HCT116 (cell line): ENCODE measurements around the gene EPB41L4A. TPM values are rescaled to one million over a fixed set of nuclear protein-coding genes. Genes with fewer than 3 reads are reported as not detected.

Source experiments
- ATAC-seq: fragments of 200-7000 bp; cut with Tn5 transposase; 2 replicates; pipeline ENCODE4 v1.9.1; 2020; ENCODE audit warnings: mild to moderate bottlenecking, moderate library complexity
- BruUV-seq: library from RNA; stranded (reverse); fragments of 400-500 nt; replicated peaks from 2 replicates; lab custom pipeline; 2021; lab: Mats Ljungman, UMichigan
- CTCF ChIA-PET: fragments of 300-600 bp; sonication (Branson Sonifier 250); formaldehyde crosslinking; loops from one replicate; lab custom pipeline; 2021; ENCODE audit warnings: antibody characterized with exemption; lab: Charles Lee
- POLR2A ChIA-PET: fragments of 300-600, 350-600 bp; sonication (Branson Sonifier 250); formaldehyde crosslinking; loops from one replicate; lab custom pipeline; 2021; ENCODE audit warnings: antibody characterized with exemption; lab: Charles Lee
- RAD21 ChIA-PET, 2 experiments: fragments of 300-600 bp; sonication (Branson Sonifier 250); formaldehyde crosslinking; loops; one replicate each; lab custom pipeline; 2023; ENCODE audit warnings: low total read pairs in 2 of 2; ENCODE audit not compliant: uncharacterized antibody in 2 of 2, unreplicated experiment in 2 of 2, low non-redundant PET in 1 of 2; lab: Charles Lee
- DNase-seq: peaks from one replicate; pipeline ENCODE4 v3.0.0-alpha.2; 2010; ENCODE audit warnings: low read depth, low spot score
- H2AFZ ChIP-seq: fragments of 200-600 bp; shearing (Covaris generic), sonication (generic); 2 replicates; pipeline ENCODE4 v1.6.1; 2017; ENCODE audit warnings: low read depth, mixed run types, mixed read lengths, antibody characterized with exemption, low read length; ENCODE audit not compliant: poor library complexity, severe bottlenecking
- H3K27ac ChIP-seq: 2 replicates; pipeline ENCODE4 v1.5.1; 2012; ENCODE audit warnings: low read depth, low read length
- H3K27me3 ChIP-seq: fragments of 200-600 bp; sonication (generic); 2 replicates; pipeline ENCODE4 v1.6.1; 2016; ENCODE audit warnings: mixed run types, low read length, mixed read lengths; ENCODE audit not compliant: insufficient read depth
- H3K36me3 ChIP-seq, 2 experiments: fragments of 200-500 bp in 1 of 2; fragments of 200-600 bp in 1 of 2; sonication (Bioruptor generic) in 1 of 2; sonication (generic) in 1 of 2; 2 replicates each; pipeline versions ENCODE4 v1.5.1 to v1.6.1; 2014 to 2016; ENCODE audit warnings: low read length in 2 of 2, inconsistent platforms in 1 of 2, mixed read lengths in 1 of 2, mixed run types in 1 of 2; ENCODE audit not compliant: insufficient read depth in 2 of 2, control insufficient read depth in 1 of 2
- H3K4me1 ChIP-seq, 2 experiments: fragments of 200-600 bp in 1 of 2; sonication (generic) in 1 of 2; 2 replicates each; pipeline versions ENCODE4 v1.5.1 to v1.6.1; 2012 to 2017; ENCODE audit warnings: low read length in 2 of 2, inconsistent platforms in 1 of 2, mild to moderate bottlenecking in 1 of 2, mixed read lengths in 1 of 2, mixed run types in 1 of 2, moderate library complexity in 1 of 2; ENCODE audit not compliant: insufficient read depth in 2 of 2, control insufficient read depth in 1 of 2
- H3K4me2 ChIP-seq: fragments of 200-600 bp; sonication (generic); 2 replicates; pipeline ENCODE4 v1.6.1; 2017; ENCODE audit warnings: mixed run types, low read length, mixed read lengths
- H3K4me3 ChIP-seq, 2 experiments: fragments of 200-600 bp in 1 of 2; sonication (generic) in 1 of 2; replicated peaks in 1 of 2; 2 replicates each; pipeline ENCODE4 v1.5.1; 2011 to 2016; ENCODE audit warnings: low read length in 2 of 2, control low read depth in 1 of 2, low read depth in 1 of 2, mild to moderate bottlenecking in 1 of 2, mixed read lengths in 1 of 2, mixed run types in 1 of 2
- H3K79me2 ChIP-seq: fragments of 200-600 bp; sonication (generic); 2 replicates; pipeline ENCODE4 v1.6.1; 2017; ENCODE audit warnings: mild to moderate bottlenecking, mixed run types, low read length, moderate library complexity, mixed read lengths; ENCODE audit not compliant: insufficient read depth
- H3K9ac ChIP-seq: fragments of 200-600 bp; sonication (generic); 2 replicates; pipeline ENCODE4 v1.6.1; 2016; ENCODE audit warnings: low read length, mixed read lengths
- H3K9me2 ChIP-seq: fragments of 200-600 bp; sonication (generic), shearing (Covaris generic); 2 replicates; pipeline ENCODE4 v1.6.1; 2017; ENCODE audit warnings: mixed run types, mild to moderate bottlenecking, moderate library complexity; ENCODE audit not compliant: insufficient read depth
- H3K9me3 ChIP-seq, 2 experiments: fragments of 200-500 bp in 1 of 2; fragments of 200-600 bp in 1 of 2; sonication (Bioruptor generic) in 1 of 2; sonication (generic) in 1 of 2; 2 replicates each; pipeline ENCODE4 v1.6.1; 2014 to 2017; ENCODE audit warnings: low read length in 2 of 2, mixed read lengths in 2 of 2, inconsistent platforms in 1 of 2, low read depth in 1 of 2, mild to moderate bottlenecking in 1 of 2, mixed run types in 1 of 2, moderate library complexity in 1 of 2; ENCODE audit not compliant: control insufficient read depth in 1 of 2, insufficient read depth in 1 of 2
- H4K20me1 ChIP-seq: fragments of 200-600 bp; sonication (generic), shearing (Covaris generic); 2 replicates; pipeline ENCODE4 v1.6.1; 2017; ENCODE audit warnings: mixed run types, mild to moderate bottlenecking, moderate library complexity; ENCODE audit not compliant: insufficient read depth
- CBX3 ChIP-seq: IDR thresholded peaks from 2 replicates; pipeline ENCODE4 v1.6.1; 2012; ENCODE audit warnings: low read depth
- CEBPB ChIP-seq: IDR thresholded peaks from 2 replicates; pipeline ENCODE4 v1.6.1; 2012; ENCODE audit warnings: low read depth
- EGR1 ChIP-seq: IDR thresholded peaks from 2 replicates; pipeline ENCODE4 v1.6.1; 2012; ENCODE audit warnings: low read depth
- ELF1 ChIP-seq: IDR thresholded peaks from 2 replicates; pipeline ENCODE4 v1.6.1; 2012; ENCODE audit warnings: low read depth, borderline replicate concordance
- EZH2 ChIP-seq: fragments of 200-600 bp; sonication (generic); IDR thresholded peaks from 2 replicates; pipeline ENCODE4 v1.6.1; 2017; ENCODE audit warnings: antibody characterized with exemption, mixed run types
- EZH2phosphoT487 ChIP-seq: fragments of 200-600 bp; IDR thresholded peaks from 2 replicates; pipeline ENCODE4 v1.6.1; 2018; ENCODE audit warnings: antibody characterized with exemption, borderline replicate concordance
- POLR2AphosphoS5 ChIP-seq: IDR thresholded peaks from 2 replicates; pipeline ENCODE4 v1.6.1; 2011; ENCODE audit warnings: mild to moderate bottlenecking, low read depth, low read length, moderate library complexity
- SIN3A ChIP-seq: IDR thresholded peaks from 2 replicates; pipeline ENCODE4 v1.6.1; 2012; ENCODE audit warnings: low read depth
- SP1 ChIP-seq: IDR thresholded peaks from 2 replicates; pipeline ENCODE4 v1.6.1; 2012; ENCODE audit warnings: low read depth
- TCF7L2 ChIP-seq: IDR thresholded peaks from 2 replicates; pipeline ENCODE4 v1.7.0; 2011; ENCODE audit warnings: borderline replicate concordance, inconsistent platforms; ENCODE audit not compliant: insufficient read depth, insufficient read length; ENCODE audit errors: extremely low read depth
- YY1 ChIP-seq: IDR thresholded peaks from 2 replicates; pipeline ENCODE4 v1.6.1; 2011; ENCODE audit warnings: low read length, low read depth, moderate library complexity, mild to moderate bottlenecking; ENCODE audit not compliant: insufficient replicate concordance; ENCODE audit errors: extremely low read depth
- ZFX ChIP-seq: fragments of 450-650 bp; IDR thresholded peaks from 2 replicates; pipeline ENCODE4 v1.6.1; 2017
- ZNF274 ChIP-seq: fragments of 200-500 bp; sonication (Bioruptor generic); IDR thresholded peaks from 2 replicates; pipeline ENCODE4 v1.6.1; 2014; ENCODE audit warnings: mild to moderate bottlenecking, low read depth, low read length, inconsistent platforms
- intact Hi-C: fragments of 100-400 bp; cut with micrococcal nuclease; formaldehyde crosslinking; loops from 2 replicates; pipeline ENCODE4 v1.10.0; 2022
- total RNA-seq: library from RNA; stranded (reverse); gene quantifications from one replicate; pipeline ENCODE4 v1.2.1, GENCODE V29; 2021; ENCODE audit not compliant: unreplicated experiment
- TF ChIP-seq, protein P1 (sequence below): IDR thresholded peaks from 2 replicates; pipeline ENCODE4 v1.6.1; 2012
- TF ChIP-seq, protein P2 (sequence below): IDR thresholded peaks from 2 replicates; pipeline ENCODE4 v1.6.1; 2011; ENCODE audit warnings: mild to moderate bottlenecking, low read length, moderate library complexity; ENCODE audit not compliant: insufficient replicate concordance; ENCODE audit errors: extremely low read depth
- TF ChIP-seq, protein P3 (sequence below): IDR thresholded peaks from 2 replicates; pipeline ENCODE4 v1.6.1; 2012; ENCODE audit warnings: low read depth
- TF ChIP-seq, protein P4 (sequence below): IDR thresholded peaks from 2 replicates; pipeline ENCODE4 v1.6.1; 2012
- TF ChIP-seq, protein P5 (sequence below), 3 experiments: fragments of 200-600 bp in 1 of 3; sonication (generic) in 1 of 3; IDR thresholded peaks in 2 of 3; conservative IDR thresholded peaks in 1 of 3; 2 replicates each; pipeline ENCODE4 v1.5.1; 2012 to 2017; ENCODE audit warnings: low read depth in 2 of 3, low read length in 2 of 3, antibody characterized with exemption in 1 of 3, borderline replicate concordance in 1 of 3, control low read depth in 1 of 3, mild to moderate bottlenecking in 1 of 3, mixed read lengths in 1 of 3, mixed run types in 1 of 3, moderate library complexity in 1 of 3; ENCODE audit not compliant: insufficient read depth in 1 of 3

The EPB41L4A gene
- total RNA-seq, 1 experiment from 2014 or later: 2.8 TPM

DNA sequence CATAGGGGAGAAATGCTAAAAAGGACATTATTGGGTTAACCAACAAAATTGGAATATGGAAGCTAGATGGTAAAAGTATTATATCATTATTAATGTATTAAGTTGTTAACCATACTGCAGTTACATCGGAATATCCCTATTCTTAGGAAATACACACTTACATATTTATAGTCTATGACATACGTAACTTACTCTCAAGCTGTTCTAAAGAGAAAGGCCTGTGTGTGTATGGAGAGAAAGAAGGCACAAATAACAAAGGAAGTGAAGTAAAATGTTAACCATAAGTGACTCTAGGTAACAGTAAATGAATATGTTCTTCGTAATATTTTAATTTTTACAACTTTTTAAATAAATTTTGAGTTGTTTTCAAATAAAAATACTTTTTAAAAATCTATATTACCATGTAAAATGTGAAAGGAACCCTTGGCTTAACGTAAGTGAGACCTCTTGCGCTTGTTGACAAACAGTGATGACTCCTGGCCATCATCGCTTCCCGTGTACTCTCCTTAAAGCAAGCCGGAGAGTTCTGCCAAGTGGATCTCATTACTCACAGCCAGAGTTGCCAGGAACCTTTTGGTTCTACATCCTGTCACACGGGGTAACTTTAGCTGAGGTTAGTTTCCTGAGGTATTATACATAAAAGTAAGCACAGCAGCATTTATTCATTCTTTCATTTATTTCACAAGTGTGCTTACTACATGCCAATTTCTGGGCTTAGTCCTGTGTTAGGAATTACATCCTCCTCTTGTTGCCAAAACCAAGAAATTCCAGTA lies 165.4 kb downstream of the EPB41L4A start:
- Histone ChIP-seq H3K27ac (no peak overlapping the region), H3K4me3 (no peak overlapping the region), H3K4me2 (no peak overlapping the region), H3K27me3 (no peaks in the 10 kb centered on the region), H3K4me1 (no peaks in the 10 kb centered on the region), H3K36me3 (no peaks in the 10 kb centered on the region), H3K9me2 (no peaks in the 10 kb centered on the region), H2AFZ (no peak overlapping the region), H3K79me2 (no peaks in the 10 kb centered on the region), H4K20me1 (no peaks in the 10 kb centered on the region), H3K9me3 (no peaks in the 10 kb centered on the region), H3K9ac (no peak overlapping the region)
- ChIA-PET POLR2A (no interaction called here), CTCF (no interaction called here), RAD21 (no interaction called here)
- TF ChIP-seq, protein P1, sequence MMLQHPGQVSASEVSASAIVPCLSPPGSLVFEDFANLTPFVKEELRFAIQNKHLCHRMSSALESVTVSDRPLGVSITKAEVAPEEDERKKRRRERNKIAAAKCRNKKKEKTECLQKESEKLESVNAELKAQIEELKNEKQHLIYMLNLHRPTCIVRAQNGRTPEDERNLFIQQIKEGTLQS: no peak
- TF ChIP-seq, protein P2, sequence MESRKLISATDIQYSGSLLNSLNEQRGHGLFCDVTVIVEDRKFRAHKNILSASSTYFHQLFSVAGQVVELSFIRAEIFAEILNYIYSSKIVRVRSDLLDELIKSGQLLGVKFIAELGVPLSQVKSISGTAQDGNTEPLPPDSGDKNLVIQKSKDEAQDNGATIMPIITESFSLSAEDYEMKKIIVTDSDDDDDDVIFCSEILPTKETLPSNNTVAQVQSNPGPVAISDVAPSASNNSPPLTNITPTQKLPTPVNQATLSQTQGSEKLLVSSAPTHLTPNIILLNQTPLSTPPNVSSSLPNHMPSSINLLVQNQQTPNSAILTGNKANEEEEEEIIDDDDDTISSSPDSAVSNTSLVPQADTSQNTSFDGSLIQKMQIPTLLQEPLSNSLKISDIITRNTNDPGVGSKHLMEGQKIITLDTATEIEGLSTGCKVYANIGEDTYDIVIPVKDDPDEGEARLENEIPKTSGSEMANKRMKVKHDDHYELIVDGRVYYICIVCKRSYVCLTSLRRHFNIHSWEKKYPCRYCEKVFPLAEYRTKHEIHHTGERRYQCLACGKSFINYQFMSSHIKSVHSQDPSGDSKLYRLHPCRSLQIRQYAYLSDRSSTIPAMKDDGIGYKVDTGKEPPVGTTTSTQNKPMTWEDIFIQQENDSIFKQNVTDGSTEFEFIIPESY: no peak
- TF ChIP-seq CBX3: no peak
- TF ChIP-seq POLR2AphosphoS5: no peak
- no peak for TF ChIP-seq ZNF274
- TF ChIP-seq SIN3A: no peak
- TF ChIP-seq EZH2phosphoT487: no peak
- TF ChIP-seq SP1: no peak
- no peak for TF ChIP-seq ELF1
- TF ChIP-seq, protein P3, sequence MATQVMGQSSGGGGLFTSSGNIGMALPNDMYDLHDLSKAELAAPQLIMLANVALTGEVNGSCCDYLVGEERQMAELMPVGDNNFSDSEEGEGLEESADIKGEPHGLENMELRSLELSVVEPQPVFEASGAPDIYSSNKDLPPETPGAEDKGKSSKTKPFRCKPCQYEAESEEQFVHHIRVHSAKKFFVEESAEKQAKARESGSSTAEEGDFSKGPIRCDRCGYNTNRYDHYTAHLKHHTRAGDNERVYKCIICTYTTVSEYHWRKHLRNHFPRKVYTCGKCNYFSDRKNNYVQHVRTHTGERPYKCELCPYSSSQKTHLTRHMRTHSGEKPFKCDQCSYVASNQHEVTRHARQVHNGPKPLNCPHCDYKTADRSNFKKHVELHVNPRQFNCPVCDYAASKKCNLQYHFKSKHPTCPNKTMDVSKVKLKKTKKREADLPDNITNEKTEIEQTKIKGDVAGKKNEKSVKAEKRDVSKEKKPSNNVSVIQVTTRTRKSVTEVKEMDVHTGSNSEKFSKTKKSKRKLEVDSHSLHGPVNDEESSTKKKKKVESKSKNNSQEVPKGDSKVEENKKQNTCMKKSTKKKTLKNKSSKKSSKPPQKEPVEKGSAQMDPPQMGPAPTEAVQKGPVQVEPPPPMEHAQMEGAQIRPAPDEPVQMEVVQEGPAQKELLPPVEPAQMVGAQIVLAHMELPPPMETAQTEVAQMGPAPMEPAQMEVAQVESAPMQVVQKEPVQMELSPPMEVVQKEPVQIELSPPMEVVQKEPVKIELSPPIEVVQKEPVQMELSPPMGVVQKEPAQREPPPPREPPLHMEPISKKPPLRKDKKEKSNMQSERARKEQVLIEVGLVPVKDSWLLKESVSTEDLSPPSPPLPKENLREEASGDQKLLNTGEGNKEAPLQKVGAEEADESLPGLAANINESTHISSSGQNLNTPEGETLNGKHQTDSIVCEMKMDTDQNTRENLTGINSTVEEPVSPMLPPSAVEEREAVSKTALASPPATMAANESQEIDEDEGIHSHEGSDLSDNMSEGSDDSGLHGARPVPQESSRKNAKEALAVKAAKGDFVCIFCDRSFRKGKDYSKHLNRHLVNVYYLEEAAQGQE: no peak
- TF ChIP-seq, protein P4, sequence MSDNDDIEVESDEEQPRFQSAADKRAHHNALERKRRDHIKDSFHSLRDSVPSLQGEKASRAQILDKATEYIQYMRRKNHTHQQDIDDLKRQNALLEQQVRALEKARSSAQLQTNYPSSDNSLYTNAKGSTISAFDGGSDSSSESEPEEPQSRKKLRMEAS: no peak
- no peak for TF ChIP-seq EGR1
- TF ChIP-seq EZH2: no peak
- TF ChIP-seq, protein P5, sequence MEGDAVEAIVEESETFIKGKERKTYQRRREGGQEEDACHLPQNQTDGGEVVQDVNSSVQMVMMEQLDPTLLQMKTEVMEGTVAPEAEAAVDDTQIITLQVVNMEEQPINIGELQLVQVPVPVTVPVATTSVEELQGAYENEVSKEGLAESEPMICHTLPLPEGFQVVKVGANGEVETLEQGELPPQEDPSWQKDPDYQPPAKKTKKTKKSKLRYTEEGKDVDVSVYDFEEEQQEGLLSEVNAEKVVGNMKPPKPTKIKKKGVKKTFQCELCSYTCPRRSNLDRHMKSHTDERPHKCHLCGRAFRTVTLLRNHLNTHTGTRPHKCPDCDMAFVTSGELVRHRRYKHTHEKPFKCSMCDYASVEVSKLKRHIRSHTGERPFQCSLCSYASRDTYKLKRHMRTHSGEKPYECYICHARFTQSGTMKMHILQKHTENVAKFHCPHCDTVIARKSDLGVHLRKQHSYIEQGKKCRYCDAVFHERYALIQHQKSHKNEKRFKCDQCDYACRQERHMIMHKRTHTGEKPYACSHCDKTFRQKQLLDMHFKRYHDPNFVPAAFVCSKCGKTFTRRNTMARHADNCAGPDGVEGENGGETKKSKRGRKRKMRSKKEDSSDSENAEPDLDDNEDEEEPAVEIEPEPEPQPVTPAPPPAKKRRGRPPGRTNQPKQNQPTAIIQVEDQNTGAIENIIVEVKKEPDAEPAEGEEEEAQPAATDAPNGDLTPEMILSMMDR (IDR thresholded peaks at IDR 0.05 in 2 of 3, conservative IDR thresholded peaks at IDR 0.05 in 1 of 3; ENCODE audit: borderline replicate concordance in 1 of 3, insufficient read depth in 1 of 3, low read depth in 2 of 3, low read length in 2 of 3): no peak
- no peak for TF ChIP-seq YY1
- TF ChIP-seq TCF7L2: no peak
- no peak for TF ChIP-seq ZFX
- no peak for TF ChIP-seq CEBPB
- no TSS peak for BruUV-seq
- DNase-seq (no peak), ATAC-seq (no peak)
- intact Hi-C loops: no loop called here
